NCI-H1048 (cell line): ENCODE data around the gene LRP5.

Experiments used
- DNase-seq: peaks from one replicate; lab custom pipeline; 2025; lab: John Stamatoyannopoulos, UW

The LRP5 gene

GRCh38 chr11:68312117-68312779 lies at the start of gene LRP5:
TSS of gene LRP5 (plus strand) at chr11:68312591. CDS start at chr11:68312715, 124 bp downstream.
- no peak for DNase-seq

- DNase-seq, result no peak
Observed at GRCh38 chr11:68263444-68264035, 48.9 kb upstream of the LRP5 start.

GRCh38 chr11:68264244-68264643 lies 48.1 kb upstream of the LRP5 start:
- DNase-seq, result no peak

GRCh38 chr11:68264741-68265540 lies 47.5 kb upstream of the LRP5 start:
- DNase-seq, result no peak

- DNase-seq, result no peak
Observed at GRCh38 chr11:68266121-68266891, 46.1 kb upstream of the LRP5 start.

GRCh38 chr11:68266936-68267880 lies 45.2 kb upstream of the LRP5 start:
- no peak for DNase-seq

GRCh38 chr11:68267881-68268240 lies 44.5 kb upstream of the LRP5 start:
- no peak for DNase-seq

GRCh38 chr11:68269414-68270081 lies 42.8 kb upstream of the LRP5 start:
- no peak for DNase-seq

GRCh38 chr11:68270196-68271022 lies 42.0 kb upstream of the LRP5 start:
- DNase-seq, result no peak

GRCh38 chr11:68271023-68271780 lies 41.2 kb upstream of the LRP5 start:
- peak; percentile 18 for DNase-seq

GRCh38 chr11:68271781-68272608 lies 40.4 kb upstream of the LRP5 start, which contains the start of gene C11orf24:
TSS of gene C11orf24 (minus strand) at chr11:68271973. CDS start at chr11:68263767, 8,206 bp downstream.
- peak; percentile 83 for DNase-seq

- no peak for DNase-seq
Observed at GRCh38 chr11:68273026-68273738, 39.2 kb upstream of the LRP5 start.

GRCh38 chr11:68274306-68274705 lies 38.1 kb upstream of the LRP5 start:
- DNase-seq, result no peak

- no peak for DNase-seq
Observed at GRCh38 chr11:68275721-68276507, 36.5 kb upstream of the LRP5 start.

GRCh38 chr11:68276861-68277260 lies 35.5 kb upstream of the LRP5 start:
- DNase-seq, result no peak

GRCh38 chr11:68279676-68280075 lies 32.7 kb upstream of the LRP5 start:
- no peak for DNase-seq
